ENCODE data around the gene TMEM54. TPM values are rescaled to one million over a fixed set of nuclear protein-coding genes. Genes with fewer than 3 reads are reported as not detected.
A peak's percentile ranks its signal among the peaks of the same experiment; 100 is the strongest.

The TMEM54 gene
- total RNA-seq, 4 donors from 2014 or later: 32.6 to 158 (median 101) TPM

DNA sequence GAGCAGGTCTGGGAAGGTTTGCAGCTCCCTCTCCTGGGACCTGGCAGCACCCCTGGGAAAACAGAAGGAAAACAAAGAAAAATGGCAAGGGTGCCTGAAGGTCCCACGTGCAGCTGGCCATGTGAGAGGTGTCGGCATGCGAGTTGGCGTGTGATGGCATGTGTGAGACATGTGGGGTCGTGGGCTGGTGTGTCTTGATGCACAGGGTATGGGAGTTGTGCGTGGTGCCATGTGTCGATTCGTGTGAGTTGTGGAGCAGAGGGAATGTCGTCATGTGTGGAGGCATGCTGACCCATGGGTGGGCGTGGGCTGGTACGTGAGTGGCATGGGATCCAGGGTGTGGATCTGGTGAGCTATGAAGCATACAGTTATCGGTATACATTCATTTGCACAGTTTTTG, 13.6 kb downstream of the TMEM54 start:
- intact Hi-C loops (cut with DNase I): no loop called here
- Histone ChIP-seq H3K27me3 (peaks cover 11% of the 10 kb centered on the region), H3K36me3 (no peaks in the 10 kb centered on the region), H3K4me1 (peaks cover 0 to 6% of the 10 kb centered on the region in 2 donors), H3K4me3 (replicated peaks in 1 of 3) (no peak overlapping the region), H3K9me3 (no peaks in the 10 kb centered on the region), H3K27ac (no peak overlapping the region)
- no peak for DNase-seq
- no peak for TF ChIP-seq POLR2A (IDR thresholded peaks at IDR 0.05)
- TF ChIP-seq, protein P1, sequence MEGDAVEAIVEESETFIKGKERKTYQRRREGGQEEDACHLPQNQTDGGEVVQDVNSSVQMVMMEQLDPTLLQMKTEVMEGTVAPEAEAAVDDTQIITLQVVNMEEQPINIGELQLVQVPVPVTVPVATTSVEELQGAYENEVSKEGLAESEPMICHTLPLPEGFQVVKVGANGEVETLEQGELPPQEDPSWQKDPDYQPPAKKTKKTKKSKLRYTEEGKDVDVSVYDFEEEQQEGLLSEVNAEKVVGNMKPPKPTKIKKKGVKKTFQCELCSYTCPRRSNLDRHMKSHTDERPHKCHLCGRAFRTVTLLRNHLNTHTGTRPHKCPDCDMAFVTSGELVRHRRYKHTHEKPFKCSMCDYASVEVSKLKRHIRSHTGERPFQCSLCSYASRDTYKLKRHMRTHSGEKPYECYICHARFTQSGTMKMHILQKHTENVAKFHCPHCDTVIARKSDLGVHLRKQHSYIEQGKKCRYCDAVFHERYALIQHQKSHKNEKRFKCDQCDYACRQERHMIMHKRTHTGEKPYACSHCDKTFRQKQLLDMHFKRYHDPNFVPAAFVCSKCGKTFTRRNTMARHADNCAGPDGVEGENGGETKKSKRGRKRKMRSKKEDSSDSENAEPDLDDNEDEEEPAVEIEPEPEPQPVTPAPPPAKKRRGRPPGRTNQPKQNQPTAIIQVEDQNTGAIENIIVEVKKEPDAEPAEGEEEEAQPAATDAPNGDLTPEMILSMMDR (IDR thresholded peaks at IDR 0.05): no peak
- WGBS, 2 donors: 72 to 76% methylated on average over 12 of the region's 12 CpGs

DNA sequence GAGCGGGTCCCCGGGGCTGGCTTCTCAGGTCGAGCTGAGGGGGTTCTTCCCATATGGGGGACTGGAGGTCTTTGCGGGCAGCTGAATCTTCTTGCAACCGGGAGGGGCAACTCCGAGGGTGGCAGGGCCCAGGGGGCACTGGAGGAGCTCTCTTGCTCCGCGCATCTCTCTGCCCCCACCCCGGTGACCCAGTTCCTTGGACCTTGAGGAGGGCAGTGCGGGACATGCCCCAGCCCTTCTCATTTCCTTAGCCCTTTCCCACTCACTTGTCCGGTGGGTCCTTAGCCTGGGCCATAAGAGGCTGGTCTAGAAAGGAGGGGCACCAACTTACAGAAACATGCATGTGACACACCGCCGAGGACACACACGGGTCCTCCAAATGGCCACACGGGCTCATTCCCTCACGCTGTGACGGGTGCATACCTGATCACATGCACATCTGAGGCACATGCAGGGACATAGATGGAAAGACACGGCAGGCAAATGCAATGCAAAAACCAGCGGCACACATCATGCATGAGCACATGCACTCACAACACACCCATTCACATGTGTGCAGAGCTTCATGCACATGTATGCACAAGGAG, 14.3 kb downstream of the TMEM54 start:
- Histone ChIP-seq H3K27me3 (peaks cover 11% of the 10 kb centered on the region), H3K36me3 (no peaks in the 10 kb centered on the region), H3K4me3 (replicated peaks in 1 of 3) (no peak overlapping the region), H3K27ac (no peak overlapping the region), H3K4me1 (peaks cover 0 to 9% of the 10 kb centered on the region in 2 donors), H3K9me3 (no peaks in the 10 kb centered on the region)
- 47 to 61% methylated on average over 9 to 16 of the region's 19 CpGs for WGBS, 2 donors
- no peak for DNase-seq
- intact Hi-C loops (cut with DNase I): no loop called here
- TF ChIP-seq, protein P1 (IDR thresholded peaks at IDR 0.05): peak in 1 of 6 experiments; percentile 6
- TF ChIP-seq POLR2A (IDR thresholded peaks at IDR 0.05): no peak

DNA sequence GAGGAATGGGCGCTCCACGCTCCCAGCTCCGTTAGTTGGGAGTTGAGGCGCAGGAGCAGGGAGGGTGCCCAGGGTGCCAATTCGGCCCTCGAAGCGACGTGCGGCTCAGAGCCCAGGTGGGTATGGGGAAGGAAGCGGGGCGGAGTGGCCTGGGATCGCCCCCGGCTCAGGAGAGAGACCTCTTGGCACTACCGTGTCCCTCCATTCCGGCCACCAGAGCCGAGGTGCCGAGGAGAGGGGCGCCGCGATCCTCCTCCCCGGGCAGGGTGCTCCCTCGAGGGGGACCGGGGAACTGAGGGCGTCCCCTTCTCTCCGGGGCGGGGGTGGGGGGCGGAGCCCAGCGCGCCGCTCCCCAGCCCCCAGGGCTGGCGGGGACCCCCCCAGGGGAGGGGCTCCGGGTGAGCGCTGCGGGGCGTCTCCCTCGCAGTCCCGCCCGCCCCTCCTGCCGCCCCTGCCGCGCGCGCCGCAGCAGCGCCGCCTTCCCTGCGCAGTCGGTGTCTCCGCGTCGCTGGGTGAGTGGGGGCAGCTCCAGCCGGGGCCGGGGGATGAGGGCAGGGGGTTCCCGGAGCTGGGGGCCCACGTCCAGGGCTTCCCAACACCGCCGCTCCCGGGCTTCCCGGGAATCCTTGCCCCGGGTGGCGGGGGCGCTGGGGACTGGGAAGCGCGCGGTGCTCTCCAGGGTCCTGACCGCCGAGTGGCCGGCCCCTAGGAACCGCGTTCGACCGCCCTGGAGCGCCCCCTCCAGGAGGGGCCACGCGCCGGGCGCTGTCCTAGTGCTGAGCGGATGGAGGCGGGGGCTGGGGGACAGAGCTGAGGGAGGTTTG, 15.0 kb downstream of the TMEM54 start, which contains the start of gene HPCA:
TSS of gene HPCA (plus strand) at position 488 of the 824 bp plus-strand sequence. CDS start 2,408 bp downstream, outside the sequence.
- Histone ChIP-seq H3K4me3 (replicated peaks in 1 of 3) (peak within 1 kb of the TSS in 1 of 3 donors; percentile 10), H3K27ac (no peak within 1 kb of the TSS), H3K36me3 (no peaks in the 10 kb centered on the region), H3K4me1 (peaks cover 0 to 12% of the 10 kb centered on the region in 2 donors), H3K9me3 (no peaks in the 10 kb centered on the region), H3K27me3 (peaks cover 11% of the 10 kb centered on the region)
- intact Hi-C loops (cut with DNase I): no loop called here
- 13 to 17% methylated on average over 4 to 6 of the region's 79 CpGs for WGBS, 2 donors
- TF ChIP-seq, protein P1 (IDR thresholded peaks at IDR 0.05): peak in 4 of 6 experiments; percentile 15 to 44 (median 36)
- no peak for TF ChIP-seq POLR2A (IDR thresholded peaks at IDR 0.05)
- DNase-seq: peak; percentile 53 to 56

DNA sequence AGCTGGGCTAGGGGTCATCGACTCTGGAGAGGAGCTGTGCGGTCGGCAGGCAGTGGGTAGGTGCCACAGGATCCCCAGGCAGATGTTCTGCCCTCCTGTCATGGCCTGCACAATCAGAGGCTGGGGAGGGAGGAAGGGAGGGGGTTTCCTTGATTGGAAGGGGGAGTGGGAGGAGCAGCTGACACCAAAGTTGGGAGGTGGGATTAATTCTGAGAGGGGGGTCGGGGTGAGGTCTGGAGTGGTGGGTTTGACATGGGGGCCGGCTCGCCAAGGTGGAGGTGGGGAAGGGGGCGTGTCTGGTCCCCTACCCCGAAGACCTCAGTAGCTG, 15.5 kb downstream of the TMEM54 start:
- no peaks in the 10 kb centered on the region for H3K36me3 ChIP-seq
- no peak overlapping the region for H3K27ac ChIP-seq
- no peak for TF ChIP-seq POLR2A (IDR thresholded peaks at IDR 0.05)
- TF ChIP-seq, protein P1 (IDR thresholded peaks at IDR 0.05): no peak
- H3K4me3 ChIP-seq (replicated peaks in 1 of 3): no peak overlapping the region
- intact Hi-C loops (cut with DNase I): no loop called here
- peaks cover 0 to 12% of the 10 kb centered on the region in 2 donors for H3K4me1 ChIP-seq
- WGBS, 2 donors: 9 to 14% methylated on average over 8 of the region's 8 CpGs
- peaks cover 11% of the 10 kb centered on the region for H3K27me3 ChIP-seq
- H3K9me3 ChIP-seq: no peaks in the 10 kb centered on the region
- no peak for DNase-seq

DNA sequence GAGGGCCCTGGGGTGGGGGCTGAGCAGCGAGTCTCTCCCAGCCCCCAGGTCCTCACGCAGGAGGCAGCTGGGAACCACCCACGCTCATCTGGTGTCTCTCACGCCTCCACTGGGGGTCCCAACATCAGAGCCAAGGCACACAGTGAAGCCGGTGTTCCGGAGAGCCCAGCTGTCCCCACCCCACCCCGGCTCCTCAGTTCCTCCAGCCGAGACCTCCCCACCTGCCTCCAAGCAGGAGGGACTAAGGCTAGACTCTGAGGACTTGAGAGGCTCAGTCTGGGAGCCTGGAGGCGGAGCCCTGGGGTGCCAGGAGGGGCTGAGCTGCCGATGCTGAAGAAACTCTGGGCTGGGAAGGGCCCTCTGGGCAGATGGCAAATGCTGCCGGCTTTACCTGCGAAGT, 16.5 kb downstream of the TMEM54 start:
- Histone ChIP-seq H3K27ac (no peak overlapping the region), H3K27me3 (peaks cover 11% of the 10 kb centered on the region), H3K4me1 (peaks cover 0 to 12% of the 10 kb centered on the region in 2 donors), H3K4me3 (replicated peaks in 1 of 3) (no peak overlapping the region), H3K9me3 (no peaks in the 10 kb centered on the region), H3K36me3 (no peaks in the 10 kb centered on the region)
- intact Hi-C loops (cut with DNase I): no loop called here
- DNase-seq: no peak
- 41 to 46% methylated on average over 8 of the region's 12 CpGs for WGBS, 2 donors
- TF ChIP-seq POLR2A (IDR thresholded peaks at IDR 0.05): no peak
- TF ChIP-seq, protein P1 (IDR thresholded peaks at IDR 0.05): no peak
